Measurements from ENCODE around the gene FILIP1L. TPM values are rescaled to one million over a fixed set of nuclear protein-coding genes. Genes with fewer than 3 reads are reported as not detected.

FILIP1L gene
- total and polyA plus RNA-seq, 2 of the 4 experiments (the other 2 are of a cell fraction), result 11.5 to 19.9 TPM

DNA sequence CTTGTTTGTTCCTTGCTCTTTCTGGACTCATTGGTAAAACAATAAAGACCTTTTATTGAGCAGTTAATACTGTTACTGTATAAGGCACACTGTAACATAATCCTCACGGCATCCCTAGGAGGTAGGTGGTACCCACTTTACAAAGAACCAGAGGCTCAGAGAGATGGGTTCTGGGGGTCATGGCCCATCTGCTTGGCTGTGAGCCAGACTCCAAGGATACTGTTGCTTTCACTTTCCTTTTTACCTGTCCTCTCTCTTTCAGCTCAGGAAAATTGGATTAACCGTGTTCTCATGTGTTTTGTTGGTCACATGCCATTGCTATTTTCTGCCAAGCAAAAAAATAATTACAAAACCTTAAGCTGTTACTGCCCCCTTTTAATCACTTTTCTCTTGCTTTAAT, 34.8 kb upstream of the FILIP1L start:
- dilution Hi-C loops (cut with HindIII; ENCODE audit: low sequenced_read_pairs, unreplicated experiment), result no loop called here
- H3K56ac ChIP-seq (ENCODE audit: extremely low read depth, insufficient read depth, low read length), result no peak overlapping the region
- CTCF ChIA-PET, result no interaction called here

More for the DNA sequence above, 34.8 kb upstream of the FILIP1L start:
- no peak overlapping the region for H3K23ac ChIP-seq (ENCODE audit: low read depth, low read length)
- ATAC-seq (ENCODE audit: low read depth), result no peak
- H3K9ac ChIP-seq (ENCODE audit: low read depth, low read length), result no peak overlapping the region
- H4K20me1 ChIP-seq (ENCODE audit: insufficient read depth, low read length), result no peaks in the 10 kb centered on the region
- no peak overlapping the region for H4K5ac ChIP-seq (ENCODE audit: low read depth, low read length)
- BruUV-seq (replicated peaks), result no TSS peak
- WGBS, 2 experiments (ENCODE audit: extremely low coverage in 2 of 2, insufficient read length in 1 of 2), result 43% methylated on average over 1 of the region's 2 CpGs; no CpG with 5 or more reads in 1 of the 2 experiments
- H3K27me3 ChIP-seq (ENCODE audit: control insufficient read depth, insufficient read depth, low read length), result no peaks in the 10 kb centered on the region
- H2BK15ac ChIP-seq (ENCODE audit: low read depth, low read length), result no peak overlapping the region
- in situ Hi-C loops (cut with MboI; ENCODE audit: low sequenced_read_pairs), result no loop called here
- no peak overlapping the region for H2BK20ac ChIP-seq (ENCODE audit: low read depth, low read length)
- no peaks in the 10 kb centered on the region; a peak in 1 of 4 replicates for H3K79me1 ChIP-seq (ENCODE audit: low read depth in 1 of 2, low read length in 2 of 2)
- no peak overlapping the region for H3K14ac ChIP-seq (replicated peaks; ENCODE audit: low read depth, low read length)
- H4K91ac ChIP-seq (ENCODE audit: insufficient read depth, low read depth, low read length), result no peak overlapping the region
- intact Hi-C loops (cut with micrococcal nuclease), result no loop called here
- no peak overlapping the region for H2AK9ac ChIP-seq (replicated peaks; ENCODE audit: low read depth, low read length, poor library complexity)
- H3K4me3 ChIP-seq (ENCODE audit: insufficient read depth, low read depth, low read length), result no peak overlapping the region
- H3K18ac ChIP-seq (ENCODE audit: low read depth, low read length), result no peak overlapping the region
- DNase-seq, result no peak
- no peaks in the 10 kb centered on the region for H3K9me3 ChIP-seq (ENCODE audit: control insufficient read depth, insufficient read depth, low read length)
- no peaks in the 10 kb centered on the region for H3K36me3 ChIP-seq (ENCODE audit: control insufficient read depth, insufficient read depth, low read length)
- no peak overlapping the region for H2BK120ac ChIP-seq (ENCODE audit: low read depth, low read length)
- H3K4me2 ChIP-seq (ENCODE audit: low read depth, low read length), result no peak overlapping the region
- H3K27ac ChIP-seq (ENCODE audit: insufficient read depth, low read length), result no peak overlapping the region
- H3K9me1 ChIP-seq (ENCODE audit: insufficient read depth, low read length), result 0 out of 2 replicates have a peak, but pooled peaks cover 3% of the 10 kb centered on the region
- peak overlapping the region; percentile 25; the same call in 1 of the 2 replicates for H2AK5ac ChIP-seq (ENCODE audit: low read depth, low read length)
- H3K4me1 ChIP-seq (ENCODE audit: control insufficient read depth, insufficient read depth, low read length), result peaks cover 4% of the 10 kb centered on the region; the same call in 1 of the 2 replicates
- H2AFZ ChIP-seq (replicated peaks; ENCODE audit: low read length, poor library complexity), result no peak overlapping the region
- no peak overlapping the region for H3K4ac ChIP-seq (ENCODE audit: low read depth, low read length)
- POLR2A ChIA-PET (ENCODE audit: unreplicated experiment), result no interaction called here
- no peak overlapping the region for H2BK5ac ChIP-seq (ENCODE audit: low read depth, low read length, poor library complexity, severe bottlenecking)
- no peak overlapping the region for H4K8ac ChIP-seq (ENCODE audit: low read depth in 2 of 2, low read length in 2 of 2)
- no peak for TF ChIP-seq POLR2A (IDR thresholded peaks at IDR 0.05; ENCODE audit: low read depth, low read length)
- TF ChIP-seq, protein P1, sequence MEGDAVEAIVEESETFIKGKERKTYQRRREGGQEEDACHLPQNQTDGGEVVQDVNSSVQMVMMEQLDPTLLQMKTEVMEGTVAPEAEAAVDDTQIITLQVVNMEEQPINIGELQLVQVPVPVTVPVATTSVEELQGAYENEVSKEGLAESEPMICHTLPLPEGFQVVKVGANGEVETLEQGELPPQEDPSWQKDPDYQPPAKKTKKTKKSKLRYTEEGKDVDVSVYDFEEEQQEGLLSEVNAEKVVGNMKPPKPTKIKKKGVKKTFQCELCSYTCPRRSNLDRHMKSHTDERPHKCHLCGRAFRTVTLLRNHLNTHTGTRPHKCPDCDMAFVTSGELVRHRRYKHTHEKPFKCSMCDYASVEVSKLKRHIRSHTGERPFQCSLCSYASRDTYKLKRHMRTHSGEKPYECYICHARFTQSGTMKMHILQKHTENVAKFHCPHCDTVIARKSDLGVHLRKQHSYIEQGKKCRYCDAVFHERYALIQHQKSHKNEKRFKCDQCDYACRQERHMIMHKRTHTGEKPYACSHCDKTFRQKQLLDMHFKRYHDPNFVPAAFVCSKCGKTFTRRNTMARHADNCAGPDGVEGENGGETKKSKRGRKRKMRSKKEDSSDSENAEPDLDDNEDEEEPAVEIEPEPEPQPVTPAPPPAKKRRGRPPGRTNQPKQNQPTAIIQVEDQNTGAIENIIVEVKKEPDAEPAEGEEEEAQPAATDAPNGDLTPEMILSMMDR (conservative IDR thresholded peaks at IDR 0.05; ENCODE audit: low read depth, low read length), result no peak
- TF ChIP-seq RAD21 (IDR thresholded peaks at IDR 0.05; ENCODE audit: low read length), result no peak
- TF ChIP-seq NFE2L2 (IDR thresholded peaks at IDR 0.05; ENCODE audit: low read depth, low read length), result no peak
- no peak for TF ChIP-seq CEBPB (IDR thresholded peaks at IDR 0.05; ENCODE audit: low read depth, low read length)
- no peak for TF ChIP-seq MAZ (IDR thresholded peaks at IDR 0.05; ENCODE audit: borderline replicate concordance, low read depth, low read length)

Data from IMR-90 (cell line).